Keratinocyte (primary cell): ENCODE results near the gene ANGPTL4. TPM values are rescaled to one million over a fixed set of nuclear protein-coding genes. Genes with fewer than 3 reads are reported as not detected.

Experiments
- DNase-seq: peaks from one replicate; pipeline ENCODE4 v3.0.0-alpha.2; 2011; ENCODE audit warnings: low read depth, missing footprints, low spot score
- FAIRE-seq: peaks from 2 replicates; lab custom pipeline; 2011; peaks lifted over from hg19 to GRCh38; lab: Jason Lieb, UNC
- H2AFZ ChIP-seq: 2 replicates; pipeline ENCODE4 v1.6.0; 2012; ENCODE audit warnings: low read length, control low read depth, inconsistent platforms; ENCODE audit not compliant: control insufficient read depth
- H3K27ac ChIP-seq: 2 replicates; pipeline ENCODE4 v1.5.1; 2011; ENCODE audit warnings: low read length; ENCODE audit not compliant: control insufficient read depth, insufficient read depth
- H3K27me3 ChIP-seq: 3 replicates; pipeline ENCODE4 v1.6.0; 2011; ENCODE audit warnings: low read length; ENCODE audit not compliant: control insufficient read depth, insufficient read depth; ENCODE audit errors: extremely low read depth
- H3K36me3 ChIP-seq, 2 experiments: 2 replicates in 1 of 2; 3 replicates in 1 of 2; pipeline ENCODE4 v1.5.1; 2011; ENCODE audit warnings: low read length in 2 of 2, mild to moderate bottlenecking in 1 of 2; ENCODE audit not compliant: control insufficient read depth in 2 of 2, insufficient read depth in 2 of 2; ENCODE audit errors: extremely low read depth in 1 of 2
- H3K4me1 ChIP-seq: 3 replicates; pipeline ENCODE4 v1.5.1; 2011; ENCODE audit warnings: low read length; ENCODE audit not compliant: control insufficient read depth, insufficient read depth; ENCODE audit errors: extremely low read depth
- H3K4me2 ChIP-seq: 3 replicates; pipeline ENCODE4 v1.6.0; 2011; ENCODE audit warnings: low read depth, low read length; ENCODE audit not compliant: control insufficient read depth, insufficient read depth; ENCODE audit errors: extremely low read depth
- H3K4me3 ChIP-seq, 3 experiments: fragments of 200-600 bp in 1 of 3; sonication (generic) in 1 of 3; 2 replicates in 2 of 3; 3 replicates in 1 of 3; pipeline ENCODE4 v1.5.1; 2011 to 2016; ENCODE audit warnings: low read length in 3 of 3, mild to moderate bottlenecking in 3 of 3, control low read depth in 2 of 3, inconsistent platforms in 1 of 3, low read depth in 1 of 3, mixed read lengths in 1 of 3, mixed run types in 1 of 3, moderate library complexity in 1 of 3; ENCODE audit not compliant: control insufficient read depth in 2 of 3, insufficient read depth in 2 of 3; ENCODE audit errors: extremely low read depth in 1 of 3
- H3K79me2 ChIP-seq: 2 replicates; pipeline ENCODE4 v1.6.0; 2012; ENCODE audit warnings: low read length; ENCODE audit not compliant: control insufficient read depth, insufficient read depth
- H3K9ac ChIP-seq: 3 replicates; pipeline ENCODE4 v1.6.0; 2011; ENCODE audit warnings: low read length; ENCODE audit not compliant: control insufficient read depth, insufficient read depth; ENCODE audit errors: extremely low read depth
- H3K9me1 ChIP-seq: 3 replicates; pipeline ENCODE4 v1.6.0; 2011; ENCODE audit warnings: low read length; ENCODE audit not compliant: control insufficient read depth, insufficient read depth; ENCODE audit errors: extremely low read depth
- H3K9me3 ChIP-seq: 2 replicates; pipeline ENCODE4 v1.5.1; 2012; ENCODE audit warnings: low read depth, low read length; ENCODE audit not compliant: control insufficient read depth
- H4K20me1 ChIP-seq: 3 replicates; pipeline ENCODE4 v1.6.0; 2011; ENCODE audit warnings: low read length; ENCODE audit not compliant: control insufficient read depth, insufficient read depth; ENCODE audit errors: extremely low read depth
- CTCF ChIP-seq, 3 experiments: IDR thresholded peaks in 1 of 3; conservative IDR thresholded peaks in 1 of 3; optimal IDR thresholded peaks in 1 of 3; 2 replicates in 2 of 3; 3 replicates in 1 of 3; pipeline versions ENCODE3 to v1.5.1; 2011; ENCODE audit warnings: low read length in 3 of 3, mild to moderate bottlenecking in 3 of 3, moderate library complexity in 2 of 3, control low read depth in 1 of 3, inconsistent platforms in 1 of 3; ENCODE audit not compliant: insufficient read depth in 2 of 3; ENCODE audit errors: extremely low read depth in 1 of 3
- EZH2 ChIP-seq: IDR thresholded peaks from one replicate; pipeline ENCODE4 v1.6.1; 2012; ENCODE audit warnings: inconsistent platforms, mild to moderate bottlenecking, low read length, moderate library complexity
- dilution Hi-C: fragments of 300-500 bp; cut with MboI; formaldehyde crosslinking; loops from one replicate; pipeline ENCODE4 v1.7.0; 2020; ENCODE audit warnings: low sequenced_read_pairs; ENCODE audit not compliant: extremely low pct_ligation_motif_present
- polyA plus RNA-seq, 5 experiments: library from polyadenylated mRNA; depleted of rRNA in 3 of 5; stranded (reverse) in 3 of 5; stranded (forward) in 1 of 5; unstranded in 1 of 5; fragments of >200 nt; gene quantifications; 1 replicate in 1 of 5; 2 replicates in 3 of 5; 3 replicates in 1 of 5; pipeline versions ENCODE4 v1.2.1 to v1.2.3, GENCODE V29; 2011 to 2012; ENCODE audit warnings: missing spikeins in 2 of 5, low read depth in 1 of 5, low replicate concordance in 1 of 5

ANGPTL4 gene
- polyA plus RNA-seq, 1 donor (not counting 4 experiments of a cell fraction or from before 2014, with no cell fraction given), result 102 TPM

DNA sequence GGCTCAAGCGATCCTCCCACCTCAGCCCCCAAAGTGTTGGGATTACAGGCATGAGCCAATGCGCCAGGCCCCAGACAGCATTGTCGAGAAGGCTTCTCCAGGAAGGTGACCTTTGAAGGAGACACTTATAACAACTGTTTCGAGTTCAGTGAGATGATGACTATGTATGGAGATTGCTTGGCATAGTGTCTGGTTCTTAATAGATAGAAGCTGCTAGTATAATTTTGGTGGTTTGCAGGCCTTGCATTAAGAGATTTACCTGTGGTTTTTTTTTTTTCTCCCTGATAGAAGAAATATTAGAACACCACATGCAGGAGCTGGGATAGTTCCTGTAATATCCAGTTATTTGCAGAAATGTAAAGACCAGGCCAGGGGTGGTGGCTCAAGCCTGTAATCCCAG, 52.8 kb downstream of the ANGPTL4 start:
- H2AFZ ChIP-seq, result no peak overlapping the region
- no peaks in the 10 kb centered on the region for H3K36me3 ChIP-seq
- no peaks in the 10 kb centered on the region for H3K9me3 ChIP-seq
- no peaks in the 10 kb centered on the region for H3K9me1 ChIP-seq
- H3K9ac ChIP-seq, result no peak overlapping the region
- no peak for TF ChIP-seq EZH2
- TF ChIP-seq CTCF (optimal IDR thresholded peaks at IDR 0.05 in 1 of 3, IDR thresholded peaks at IDR 0.05 in 1 of 3, conservative IDR thresholded peaks at IDR 0.05 in 1 of 3; ENCODE audit: extremely low read depth in 1 of 3, insufficient read depth in 2 of 3, low read length in 3 of 3), result no peak
- no peak overlapping the region for H3K4me3 ChIP-seq
- no peak overlapping the region for H3K4me2 ChIP-seq
- no peak for FAIRE-seq
- H4K20me1 ChIP-seq, result no peaks in the 10 kb centered on the region
- H3K27ac ChIP-seq, result no peak overlapping the region
- H3K4me1 ChIP-seq, result peaks cover 9% of the 10 kb centered on the region
- dilution Hi-C loops, result no loop called here
- H3K79me2 ChIP-seq, result no peaks in the 10 kb centered on the region
- no peaks in the 10 kb centered on the region for H3K27me3 ChIP-seq
- DNase-seq, result no peak

GRCh38 chr19:8421484-8422461, 57.8 kb downstream of the ANGPTL4 start:
- no peaks in the 10 kb centered on the region for H4K20me1 ChIP-seq
- TF ChIP-seq EZH2 (no peak), CTCF (optimal IDR thresholded peaks at IDR 0.05 in 1 of 3, IDR thresholded peaks at IDR 0.05 in 1 of 3, conservative IDR thresholded peaks at IDR 0.05 in 1 of 3; ENCODE audit: extremely low read depth in 1 of 3, insufficient read depth in 2 of 3, low read length in 3 of 3) (no peak)
- H3K9me1 ChIP-seq, result no peaks in the 10 kb centered on the region
- no peak overlapping the region for H3K27ac ChIP-seq
- no peak overlapping the region for H3K9ac ChIP-seq
- H3K9me3 ChIP-seq, result no peaks in the 10 kb centered on the region
- dilution Hi-C loops, result no loop called here
- H3K79me2 ChIP-seq, result no peaks in the 10 kb centered on the region
- H3K4me1 ChIP-seq, result peaks cover 12% of the 10 kb centered on the region
- no peaks in the 10 kb centered on the region for H3K36me3 ChIP-seq
- H3K27me3 ChIP-seq, result no peaks in the 10 kb centered on the region
- H2AFZ ChIP-seq, result no peak overlapping the region
- H3K4me2 ChIP-seq, result no peak overlapping the region
- H3K4me3 ChIP-seq, result no peak overlapping the region
- DNase-seq (no peak), FAIRE-seq (no peak)
